Stimulated activated CD4-positive, alpha-beta T cell treated with anti-CD3 and anti-CD28 coated beads, Interleukin-12 subunit alpha, Interleukin-12 subunit beta, amount 100 ng/mL, for 48 hours (primary cell): ENCODE measurements around the gene ACADSB.

Experiments
- DNase-seq, 3 donors: peaks; one replicate each; pipeline ENCODE4 v3.0.0-alpha.2; 2020; ENCODE audit warnings: low read depth in 2 of 3, low spot score in 1 of 3

Gene ACADSB

DNA sequence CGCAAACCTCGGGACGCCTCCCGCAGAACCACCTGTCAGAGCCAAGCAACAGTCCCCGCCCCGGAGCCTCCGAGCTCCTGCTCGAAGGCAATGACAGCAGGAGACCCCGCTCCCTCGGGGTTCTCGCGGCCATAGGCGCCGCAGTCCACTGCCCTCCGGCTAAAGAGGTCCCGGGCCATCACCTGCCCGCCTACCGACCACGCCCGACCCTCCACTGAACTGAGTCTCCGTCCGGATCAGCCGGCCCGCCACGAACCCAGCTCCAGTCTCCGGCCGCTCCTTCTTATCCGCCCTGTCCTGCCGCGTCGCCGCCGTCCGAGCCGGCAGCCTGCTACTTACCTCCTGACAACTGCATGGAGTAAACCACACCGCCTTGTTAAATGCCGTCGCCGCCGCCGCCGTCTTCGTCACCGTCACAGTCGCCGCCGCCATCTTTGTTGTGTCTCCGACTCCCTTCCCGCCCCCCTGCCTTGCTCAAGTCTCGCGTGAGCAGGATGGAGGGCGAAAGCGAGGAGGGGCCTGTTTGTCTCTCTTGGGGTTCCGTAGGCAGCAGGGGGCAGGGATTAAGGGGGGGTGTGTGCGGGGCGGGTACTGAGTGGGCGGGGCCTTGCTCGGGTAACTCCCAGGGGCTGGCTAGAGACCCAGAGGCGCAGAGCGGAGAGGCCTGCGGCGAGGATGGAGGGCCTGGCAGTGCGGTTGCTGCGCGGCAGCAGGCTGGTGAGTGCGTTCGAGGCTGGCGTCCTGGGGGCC is at the start of gene ACADSB, which contains the start of gene IKZF5:
Gene ACADSB, plus strand, starts transcription at position 652 of the 750 bp plus-strand sequence. Its CDS starts 24 bp downstream, at position 676.
Gene IKZF5, minus strand, starts transcription at position 441 of the 750 bp plus-strand sequence. CDS start 10,170 bp downstream, outside the sequence.
- DNase-seq, result peak; percentile 89 to 94 (median 91)

DNA sequence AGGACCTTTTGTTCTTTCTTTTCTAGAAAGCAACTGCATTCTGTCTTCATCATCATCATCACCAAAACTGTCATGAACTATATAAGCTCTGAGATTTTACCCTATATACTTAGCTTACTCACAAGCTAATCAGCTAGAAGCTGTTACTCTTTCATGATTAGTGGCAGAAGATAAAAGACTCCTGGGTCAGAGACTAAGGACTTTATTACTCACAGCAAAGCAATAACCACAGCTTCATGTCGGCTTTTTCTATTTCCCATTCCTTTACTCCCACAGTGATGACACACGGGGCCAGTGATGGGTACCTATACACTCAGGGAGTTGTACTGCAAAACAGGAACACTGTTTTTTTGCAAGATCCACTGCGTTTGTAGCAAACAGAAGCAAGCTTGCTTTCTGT is 46.4 kb upstream of the ACADSB start:
- no peak for DNase-seq

DNA sequence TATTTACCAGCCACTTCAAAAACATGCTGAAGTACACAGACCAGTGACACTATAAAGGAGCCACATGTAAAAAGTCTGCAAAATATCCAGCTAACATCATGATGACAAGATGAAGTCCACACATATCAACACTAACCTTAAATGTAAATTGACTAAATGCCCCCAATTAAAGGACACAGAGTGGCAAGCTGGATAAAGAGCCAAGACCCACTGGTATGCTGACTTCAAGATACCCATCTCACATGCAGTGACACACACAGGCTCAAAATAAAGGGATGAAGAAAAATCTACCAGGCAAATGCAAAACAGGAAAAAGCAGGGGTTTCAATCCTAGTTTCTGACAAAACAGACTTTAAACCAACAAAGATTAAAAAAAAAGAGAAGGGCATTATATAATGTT is 41.9 kb upstream of the ACADSB start:
- DNase-seq, result no peak

DNA sequence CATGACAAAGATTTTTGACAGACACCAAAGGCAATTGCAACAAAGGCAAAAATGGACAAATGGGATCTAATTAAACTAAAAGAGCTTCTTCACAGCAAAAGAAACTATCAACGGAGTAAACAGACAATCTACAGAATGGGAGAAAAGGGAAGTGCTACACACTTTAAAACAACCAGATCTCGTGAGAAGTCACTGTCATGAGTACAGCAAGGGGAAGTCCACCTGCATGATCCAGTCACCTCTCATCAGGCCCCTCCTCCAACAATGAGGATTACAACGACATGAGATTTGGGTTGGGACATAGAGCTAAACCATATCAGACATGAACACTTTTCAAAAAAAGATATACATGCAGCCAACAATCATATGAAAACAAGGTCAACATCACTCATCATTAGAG is 40.1 kb upstream of the ACADSB start:
- DNase-seq, result no peak

DNA sequence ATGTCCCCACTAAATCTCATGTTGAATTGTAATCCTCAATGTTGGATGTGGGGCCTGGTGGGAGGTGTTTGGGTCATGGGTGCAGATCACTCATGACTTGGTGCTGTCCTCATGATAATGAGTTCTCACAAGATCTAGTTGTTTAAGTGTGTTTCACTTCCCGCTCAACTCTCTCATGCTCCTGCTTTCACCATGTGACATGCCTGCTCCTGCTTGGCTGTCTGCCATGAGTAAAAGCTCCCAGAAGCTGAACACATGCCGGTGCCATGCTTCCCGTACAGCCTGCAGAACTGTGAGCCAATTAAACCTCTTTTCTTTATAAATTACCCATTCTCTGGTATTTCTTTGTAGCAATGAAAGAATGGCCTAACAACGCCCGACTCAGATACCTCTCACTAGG is 34.8 kb upstream of the ACADSB start:
- DNase-seq, result no peak

- DNase-seq, result no peak
Observed at GRCh38 chr10:122974543-122975064, 34.2 kb upstream of the ACADSB start.

DNA sequence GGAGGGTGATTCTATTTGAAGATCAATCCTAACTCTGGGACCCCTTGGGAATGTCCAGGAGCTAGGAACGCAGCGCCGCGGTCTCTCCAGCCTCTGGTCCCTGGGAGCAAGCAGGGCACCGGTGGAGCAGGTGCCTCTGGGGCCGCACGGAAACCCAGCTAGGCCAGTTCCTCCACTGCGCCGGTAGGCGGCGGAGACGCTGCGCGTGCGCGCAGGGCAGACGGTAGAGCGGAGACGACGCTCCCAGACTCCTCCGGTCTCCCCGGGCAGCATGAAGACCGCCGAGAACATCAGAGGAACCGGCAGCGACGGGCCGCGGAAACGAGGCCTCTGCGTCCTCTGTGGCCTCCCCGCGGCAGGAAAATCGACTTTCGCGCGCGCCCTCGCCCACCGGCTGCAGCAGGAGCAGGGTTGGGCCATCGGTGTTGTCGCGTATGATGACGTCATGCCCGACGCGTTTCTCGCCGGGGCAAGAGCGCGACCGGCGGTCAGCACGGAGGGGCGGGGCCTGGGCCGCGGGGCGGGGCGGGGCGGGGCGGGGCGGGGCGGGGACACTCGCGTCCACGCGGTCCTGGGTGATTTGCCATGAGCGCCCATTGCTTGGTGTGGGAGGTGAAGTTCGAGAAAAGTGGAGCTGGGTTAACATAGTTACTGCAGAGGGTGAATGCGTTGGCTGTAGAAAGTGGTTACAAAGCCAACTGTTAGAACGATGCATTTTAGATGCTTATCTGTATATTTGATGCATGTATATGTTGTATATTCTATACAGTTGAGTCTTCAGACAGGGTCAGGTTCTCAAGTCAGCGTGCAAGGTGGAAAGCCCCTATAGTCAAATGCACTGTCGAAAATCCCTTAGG is 28.4 kb upstream of the ACADSB start, which contains the start of gene PSTK:
Gene PSTK, plus strand, starts transcription at position 193 of the 857 bp plus-strand sequence. Its CDS starts 79 bp downstream, at position 272.
- peak; percentile 76 to 82 (median 78) for DNase-seq

GRCh38 chr10:122981066-122981464 is 27.7 kb upstream of the ACADSB start:
- DNase-seq, result no peak

DNA sequence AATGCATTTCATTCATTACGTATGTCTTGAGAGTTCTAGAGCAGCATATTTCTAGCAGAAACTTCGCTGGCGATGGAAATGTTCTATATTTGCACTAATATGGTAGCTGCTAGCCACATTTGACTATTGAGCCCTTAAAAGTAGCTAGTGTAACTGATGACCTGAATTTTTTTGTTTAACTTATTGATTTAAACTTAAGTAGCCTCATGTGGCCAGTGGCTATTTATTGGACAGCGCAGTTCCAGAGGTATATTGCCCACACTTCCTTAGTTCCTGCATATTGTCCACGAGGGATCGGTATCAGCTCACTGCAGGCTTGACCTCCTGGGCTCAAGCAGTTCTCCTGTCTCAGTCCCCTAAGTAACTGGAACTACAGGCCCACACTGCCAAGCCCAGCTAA is 24.9 kb upstream of the ACADSB start:
- no peak for DNase-seq

DNA sequence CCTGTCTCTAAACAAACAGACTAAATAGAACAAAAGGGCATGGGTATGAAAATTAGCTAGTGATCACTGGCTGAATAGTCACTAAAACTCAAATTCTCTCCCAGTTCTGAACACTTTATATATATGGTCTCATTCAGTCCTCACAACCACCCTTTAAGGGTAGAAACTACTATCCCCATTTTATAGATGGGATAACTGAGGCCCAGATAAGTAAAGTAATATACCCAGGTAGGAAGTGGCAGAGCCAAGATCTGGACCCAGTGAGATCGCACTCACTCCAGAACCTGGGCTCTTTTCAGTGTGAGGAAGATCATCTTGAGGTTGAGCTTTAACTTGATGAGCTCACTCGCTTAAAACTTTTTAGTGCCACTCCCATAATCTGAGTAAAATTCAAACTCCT is 24.1 kb upstream of the ACADSB start:
- DNase-seq, result no peak

- DNase-seq, result no peak
Observed at GRCh38 chr10:122986335-122986734, 22.5 kb upstream of the ACADSB start.

DNA sequence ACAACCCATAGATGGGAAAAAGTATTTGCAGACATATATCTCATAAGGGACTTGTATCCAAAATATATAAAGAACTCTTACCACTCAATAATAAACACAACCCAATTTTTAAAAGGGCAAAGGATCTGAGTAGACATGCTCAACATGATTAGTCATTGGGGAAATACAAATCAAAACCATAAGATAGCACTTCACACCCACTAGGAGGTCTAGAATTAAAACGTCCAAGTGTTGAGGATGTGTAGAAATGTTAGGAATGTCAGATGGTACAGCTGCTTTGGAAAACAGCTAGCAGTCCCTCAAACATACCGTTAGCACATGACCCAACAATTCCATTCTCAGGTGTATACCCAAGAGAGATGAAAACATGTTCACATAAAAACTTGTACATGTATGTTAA is 20.3 kb upstream of the ACADSB start:
- no peak for DNase-seq

DNA sequence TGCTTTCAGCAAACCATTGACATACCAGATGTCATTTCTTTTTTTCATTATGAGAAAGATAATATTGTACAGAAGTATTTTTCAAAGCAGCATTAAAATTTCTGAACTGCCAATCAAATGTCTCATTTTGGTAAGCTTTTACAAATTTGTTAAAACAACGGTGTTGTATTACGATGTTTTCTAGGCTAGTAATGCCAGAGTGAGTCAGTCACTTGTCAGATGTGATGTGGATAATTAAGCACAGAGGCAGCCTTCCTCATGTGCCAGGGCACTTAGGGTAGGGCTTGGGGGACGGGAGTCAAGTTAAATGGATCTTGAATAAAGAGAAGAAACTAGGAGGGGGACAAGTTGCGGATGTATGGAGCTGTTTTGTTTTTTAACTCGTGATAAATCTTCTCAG is 18.5 kb upstream of the ACADSB start:
- no peak for DNase-seq

GRCh38 chr10:122992031-122992585 is 16.7 kb upstream of the ACADSB start:
- no peak for DNase-seq

- DNase-seq, result no peak
Observed at GRCh38 chr10:122993797-122994336, 14.9 kb upstream of the ACADSB start.

DNA sequence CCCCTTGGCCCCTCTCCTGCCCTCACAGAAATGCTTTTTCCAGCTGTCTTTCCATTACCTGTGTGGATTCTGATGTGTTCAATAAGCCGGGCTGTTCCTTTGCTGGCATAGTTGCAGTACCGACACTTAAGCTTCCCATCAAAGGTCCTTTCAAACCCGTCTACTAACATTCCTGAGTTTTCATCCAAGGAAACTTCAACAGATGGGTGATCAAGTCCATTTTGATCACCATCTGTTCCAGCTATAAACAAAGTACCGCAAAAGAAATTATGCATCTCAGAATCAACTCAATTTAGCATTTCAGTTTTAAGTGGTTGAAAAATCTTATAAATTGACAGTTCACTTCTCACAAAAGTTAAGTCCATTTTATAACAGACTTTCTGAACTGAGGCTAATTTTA is 12.9 kb upstream of the ACADSB start:
- DNase-seq, result no peak

- DNase-seq, result no peak
Observed at GRCh38 chr10:122997864-122998263, 10.9 kb upstream of the ACADSB start.

DNA sequence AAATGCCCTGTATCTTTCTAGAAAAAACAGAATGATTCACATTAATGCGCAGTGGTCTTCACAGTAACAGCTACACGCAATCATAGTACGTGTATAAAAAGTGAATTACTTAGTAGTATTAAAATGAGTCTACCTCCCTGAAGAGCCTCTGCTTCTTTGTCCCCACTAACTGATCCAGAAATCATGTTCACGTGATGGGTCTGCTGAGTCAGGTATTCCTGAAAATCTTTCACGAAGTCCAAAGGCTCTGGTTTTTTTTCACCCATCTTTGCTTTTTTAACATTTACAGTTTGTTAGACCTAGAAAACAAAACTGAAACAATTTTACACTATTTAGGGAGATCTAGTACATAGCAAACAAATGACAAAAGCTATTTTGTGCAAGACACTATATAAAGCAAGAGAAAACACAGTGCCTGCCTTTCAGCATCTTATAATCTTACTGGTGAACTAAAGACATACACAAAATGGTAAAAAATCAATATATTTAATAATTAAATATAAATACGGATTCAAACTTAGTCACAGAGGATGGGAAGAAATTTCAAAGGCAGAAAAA is 10.4 kb upstream of the ACADSB start:
- no peak for DNase-seq

GRCh38 chr10:122998934-122999333 is 9.9 kb upstream of the ACADSB start:
- DNase-seq, result no peak

DNA sequence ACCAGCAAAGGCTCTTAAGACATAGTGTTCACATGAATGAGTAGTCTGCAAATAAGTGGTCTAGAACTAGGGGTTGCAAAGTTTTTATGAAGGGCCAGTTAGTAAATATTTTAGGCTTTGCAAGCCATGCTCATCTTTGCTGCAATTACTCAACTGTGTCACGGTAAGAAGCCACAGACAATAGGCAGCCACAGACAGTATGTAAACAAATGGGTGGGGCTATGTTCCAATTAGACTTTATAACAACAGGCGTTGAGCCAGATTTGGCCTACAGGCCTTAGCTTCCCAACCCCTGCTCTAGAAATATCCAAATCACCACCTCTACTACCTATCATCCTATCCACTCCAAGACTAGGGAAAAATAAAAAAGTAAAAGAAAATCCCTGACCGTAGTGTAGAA is 9.5 kb upstream of the ACADSB start:
- DNase-seq, result no peak

DNA sequence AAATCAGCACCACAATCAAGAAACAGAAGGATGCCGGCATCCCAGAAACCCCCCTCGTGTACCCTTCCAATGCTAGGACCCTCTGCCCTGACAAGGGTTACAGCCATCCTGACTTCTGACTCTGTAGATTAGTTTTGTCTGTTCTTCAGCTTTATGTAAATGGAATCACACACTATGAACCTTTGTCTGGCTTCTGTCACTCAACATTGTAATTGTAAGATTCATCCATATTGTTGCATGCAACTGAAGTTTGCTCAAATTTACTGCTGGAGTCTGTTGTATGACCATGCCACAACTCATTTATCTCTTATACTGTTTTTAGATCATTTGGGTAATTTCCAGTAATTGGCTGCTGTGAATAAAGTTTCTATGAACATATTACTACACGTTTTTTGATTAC is 8.7 kb upstream of the ACADSB start:
- no peak for DNase-seq
